GM18508 (cell line): Measurements from ENCODE around the gene SFT2D1.
A peak's percentile ranks its signal among the peaks of the same experiment; 100 is the strongest.

Source experiments
- ATAC-seq: cut with Tn5 transposase; IDR thresholded peaks from one replicate; pipeline ENCODE4 v1.9.1; 2021; ENCODE audit warnings: moderate number of reproducible peaks; ENCODE audit not compliant: insufficient read depth, unreplicated experiment

SFT2D1 gene

DNA sequence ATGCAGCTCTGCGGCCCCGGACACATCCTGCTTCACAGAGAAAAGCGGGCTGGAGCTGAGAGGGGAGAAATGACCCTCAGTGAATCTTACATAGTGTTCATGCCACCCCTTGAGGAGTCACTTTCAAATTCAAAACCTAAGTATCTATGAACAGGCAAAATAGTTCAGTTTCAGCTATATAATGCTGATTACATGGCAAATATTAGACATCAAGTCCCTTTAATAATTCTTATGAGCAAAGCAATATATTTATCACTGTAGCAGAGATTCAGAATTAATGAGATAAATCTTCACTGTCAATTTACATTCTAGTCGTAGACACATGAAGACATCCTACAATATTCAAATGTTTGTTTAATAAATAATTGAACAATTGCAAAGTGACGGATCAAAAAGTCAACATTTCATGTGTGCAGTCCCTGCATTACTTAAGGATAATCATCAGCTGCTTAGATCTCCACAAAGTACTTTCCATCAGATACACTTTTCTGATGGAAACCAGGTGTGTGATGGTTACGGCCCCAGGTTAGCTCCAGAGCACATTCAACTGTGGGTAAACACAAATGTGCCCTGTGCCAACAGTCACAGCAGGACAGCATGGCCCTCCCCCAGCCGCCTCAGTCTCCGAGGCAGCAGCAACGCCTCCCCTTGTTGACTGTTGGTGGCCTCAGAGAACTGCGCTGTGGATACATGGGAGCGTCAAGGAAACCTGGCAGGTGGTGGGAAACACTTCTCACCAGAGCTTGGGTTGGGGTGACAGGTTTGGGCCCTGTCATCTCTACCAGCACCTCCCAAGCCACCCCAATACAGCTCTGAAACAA, 33.4 kb downstream of the SFT2D1 start:
- ATAC-seq, result no peak

- peak; percentile 29 for ATAC-seq
These were observed 34.1 kb downstream of the SFT2D1 start, which contains the start of gene PRR18 for GRCh38 chr6:166308033-166308768. TSS of gene PRR18 (minus strand) at chr6:166308392. CDS start at chr6:166308142, 250 bp downstream.

- no peak for ATAC-seq
These were observed 35.0 kb downstream of the SFT2D1 start for GRCh38 chr6:166307082-166308032.

DNA sequence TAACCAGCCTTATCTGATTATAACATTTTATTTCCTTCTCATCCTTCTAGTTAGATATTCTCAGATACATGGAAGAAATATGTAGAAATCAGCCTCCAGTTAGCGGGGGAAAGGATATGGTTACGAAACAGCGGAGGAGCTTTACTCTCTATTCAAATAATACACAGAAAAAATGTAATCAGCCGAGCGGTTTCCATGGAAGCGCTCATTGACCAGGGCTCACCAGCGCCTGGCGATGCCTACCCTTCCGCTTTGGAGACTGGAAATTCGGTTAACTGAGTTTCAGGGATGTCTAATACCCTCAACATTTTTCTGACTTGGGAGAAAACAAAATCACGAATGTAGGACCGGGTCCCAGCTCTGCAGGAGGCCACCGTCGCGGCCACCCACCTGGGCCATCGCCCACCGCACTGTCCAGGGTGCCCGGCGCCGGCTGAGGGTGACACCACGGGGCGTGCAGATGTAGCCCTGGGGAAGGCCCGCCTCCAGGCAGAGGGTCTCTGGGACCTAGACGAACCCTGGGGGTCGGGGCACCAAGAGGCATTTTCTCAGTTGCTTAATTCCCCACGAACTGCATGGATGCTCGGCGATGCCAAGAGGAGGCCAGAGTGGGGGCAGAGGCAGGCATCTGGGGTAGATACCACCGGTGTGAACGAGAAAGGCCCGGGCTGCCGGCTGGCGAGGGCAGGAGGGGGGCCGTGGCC, 35.8 kb downstream of the SFT2D1 start:
- ATAC-seq, result no peak

- ATAC-seq, result no peak
These were observed 36.7 kb downstream of the SFT2D1 start for GRCh38 chr6:166305562-166306117.

GRCh38 chr6:166304106-166304505, 38.2 kb downstream of the SFT2D1 start:
- ATAC-seq, result no peak

GRCh38 chr6:166301611-166302529, 40.5 kb downstream of the SFT2D1 start:
- ATAC-seq, result no peak

- no peak for ATAC-seq
These were observed 41.9 kb downstream of the SFT2D1 start for GRCh38 chr6:166300357-166300987.

DNA sequence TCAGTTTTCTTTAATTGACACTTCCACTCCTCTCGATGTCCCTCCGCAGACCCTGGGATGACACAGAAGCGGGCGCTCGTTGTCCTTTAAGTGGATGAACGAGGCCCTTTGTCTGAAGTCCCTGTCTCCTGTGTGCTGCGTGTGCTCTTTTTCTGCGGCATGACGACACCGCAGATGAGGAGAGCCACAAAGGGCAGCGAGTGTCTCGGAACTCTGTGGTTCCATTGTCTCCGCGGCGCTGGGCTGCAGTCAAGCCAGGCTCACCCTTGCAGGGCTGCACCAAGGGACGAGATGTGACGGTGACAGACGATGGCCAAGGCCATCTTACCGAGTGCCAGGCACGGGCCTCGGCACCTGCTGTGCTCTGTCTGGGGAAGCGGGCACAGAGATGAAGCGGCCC, 44.7 kb downstream of the SFT2D1 start:
- no peak for ATAC-seq

- no peak for ATAC-seq
These were observed 46.1 kb downstream of the SFT2D1 start for GRCh38 chr6:166296035-166296883.

DNA sequence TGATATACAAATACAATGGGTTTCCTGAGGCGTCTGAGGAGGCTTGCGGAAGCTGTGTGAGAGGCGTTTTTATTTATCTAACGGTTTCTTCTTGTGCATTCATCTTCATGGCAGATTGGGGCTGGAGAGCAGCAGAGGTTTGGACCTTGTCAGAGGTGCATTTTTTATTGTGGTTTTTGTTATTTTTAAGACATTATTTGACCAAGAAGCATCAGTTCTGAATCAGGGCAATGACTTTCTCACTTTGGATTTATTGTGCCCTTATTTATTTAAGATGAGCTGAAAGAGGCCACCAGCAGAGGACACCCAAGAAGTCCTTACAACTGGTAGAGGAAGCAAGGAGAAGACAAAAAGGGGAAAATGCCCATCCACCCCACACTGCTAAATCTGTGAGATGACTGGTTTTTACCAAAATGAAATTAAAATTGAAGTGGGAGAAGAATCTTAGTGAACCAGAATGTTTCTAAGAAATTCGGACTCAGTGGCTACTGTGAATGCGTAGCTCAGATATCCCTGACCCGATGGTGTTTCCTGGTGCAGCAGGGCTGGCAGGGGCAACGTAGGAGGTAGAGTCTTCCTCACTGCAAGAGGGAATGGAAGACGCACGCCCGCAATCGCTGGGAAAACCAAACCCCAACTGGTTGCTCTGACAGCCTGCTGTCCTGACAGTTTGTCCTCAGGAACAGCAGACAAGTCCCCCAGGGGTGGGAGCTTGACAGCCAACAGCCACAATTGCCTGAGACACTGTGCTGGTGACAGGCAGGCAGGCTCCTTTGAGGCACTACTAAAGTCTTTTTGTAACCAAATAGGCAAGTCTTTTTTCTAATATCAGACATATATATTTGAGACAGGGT, 48.4 kb downstream of the SFT2D1 start:
- no peak for ATAC-seq

DNA sequence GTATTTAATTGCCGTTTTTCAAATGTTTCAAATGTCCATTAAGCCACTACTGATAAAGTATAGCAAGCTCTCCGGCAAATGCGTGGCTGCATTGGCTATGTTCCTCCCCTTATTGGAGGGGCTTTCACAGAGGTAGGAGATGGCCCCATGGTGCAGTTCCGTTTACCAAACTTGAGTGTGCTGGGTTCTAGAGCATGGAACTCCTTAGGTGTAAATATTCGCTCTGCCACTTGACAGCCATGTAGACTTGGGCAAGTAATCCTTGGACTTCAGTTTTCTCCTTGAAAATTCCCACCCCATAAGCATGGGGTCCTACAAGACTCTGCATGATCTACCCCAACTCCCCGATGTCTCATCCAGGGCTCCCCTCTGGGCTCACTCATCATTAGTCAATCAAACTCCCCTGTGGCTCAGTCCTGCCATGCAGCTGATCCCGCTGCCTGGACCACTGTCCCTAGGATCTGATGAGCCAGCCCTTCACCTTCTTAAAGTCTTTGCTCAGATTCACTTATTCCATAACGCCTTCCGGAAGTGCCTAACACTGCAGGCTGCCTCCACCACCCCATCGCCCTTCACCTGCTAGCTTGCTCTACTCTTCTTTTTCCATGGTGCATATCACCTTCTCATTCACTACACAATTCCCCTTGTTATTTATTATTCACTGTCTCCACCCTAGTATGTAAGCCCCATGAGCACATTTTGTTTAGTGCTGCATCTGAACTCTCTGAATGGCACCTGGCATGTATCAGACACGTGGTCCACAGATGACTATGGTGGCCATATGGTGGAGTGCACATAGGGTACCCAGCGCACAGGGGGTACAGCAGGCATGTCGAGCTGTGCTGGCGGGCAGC, 52.9 kb downstream of the SFT2D1 start:
- ATAC-seq, result no peak

DNA sequence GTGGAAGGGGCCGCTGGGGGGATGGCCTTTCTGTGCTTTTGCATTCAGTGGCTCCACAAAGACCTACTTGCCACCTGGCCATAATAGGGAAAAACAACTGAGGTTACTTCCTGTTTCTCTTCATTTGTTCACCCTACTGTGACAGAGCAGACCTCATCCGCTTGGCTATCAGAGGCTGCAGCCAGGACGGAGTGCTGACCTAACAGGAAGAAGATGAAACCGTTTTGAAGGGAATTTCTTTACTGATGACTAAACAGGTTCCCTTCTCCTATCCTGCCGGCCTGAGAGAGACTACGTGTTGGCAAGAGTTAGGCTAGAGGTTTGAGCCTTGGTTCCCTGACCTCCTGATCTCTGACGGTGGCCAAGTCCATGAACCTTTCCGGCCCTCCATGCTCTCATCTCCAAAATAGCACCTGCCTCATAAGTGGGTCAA, 55.5 kb downstream of the SFT2D1 start:
- ATAC-seq, result peak; percentile 94

- ATAC-seq, result no peak
These were observed 57.1 kb downstream of the SFT2D1 start for GRCh38 chr6:166285233-166285632.

- no peak for ATAC-seq
These were observed 57.7 kb downstream of the SFT2D1 start for GRCh38 chr6:166284640-166285039.
